Tibial nerve (tissue), 4 donors: ENCODE measurements around the gene CELSR1. TPM values are rescaled to one million over a fixed set of nuclear protein-coding genes. Genes with fewer than 3 reads are reported as not detected.

Source experiments
- DNase-seq, 2 donors: peaks; one replicate each; pipeline ENCODE4 v3.0.0-alpha.2; 2019; ENCODE audit warnings: low spot score in 2 of 2
- H3K27ac ChIP-seq, 4 donors: fragments of 200-600 bp; sonication (generic) in 3 of 4; one replicate each; pipeline ENCODE4 v1.5.1; 2017 to 2019; ENCODE audit warnings: mild to moderate bottlenecking in 1 of 4
- H3K27me3 ChIP-seq, 2 donors: fragments of 200-600 bp; sonication (generic) in 1 of 2; one replicate each; pipeline versions ENCODE4 v1.5.1 to v1.6.0; 2017 to 2019
- H3K36me3 ChIP-seq, 3 donors: fragments of 200-600 bp; sonication (generic); one replicate each; pipeline ENCODE4 v1.5.1; 2018 to 2019
- H3K4me1 ChIP-seq, 4 donors: fragments of 200-600 bp; sonication (generic) in 3 of 4; one replicate each; pipeline ENCODE4 v1.5.1; 2017 to 2019
- H3K4me3 ChIP-seq, 4 donors: fragments of 200-600 bp; sonication (generic) in 3 of 4; one replicate each; pipeline ENCODE4 v1.5.1; 2017 to 2019; ENCODE audit warnings: mild to moderate bottlenecking in 1 of 4, moderate library complexity in 1 of 4
- H3K9me3 ChIP-seq, 4 donors: fragments of 200-600 bp; sonication (generic) in 3 of 4; one replicate each; pipeline ENCODE4 v1.5.1; 2017 to 2019
- EP300 ChIP-seq, 2 donors: sonication (generic); formaldehyde crosslinking; IDR thresholded peaks; one replicate each; pipeline ENCODE4 v1.6.1; 2017; ENCODE audit warnings: antibody characterized with exemption in 2 of 2, mild to moderate bottlenecking in 1 of 2
- POLR2A ChIP-seq, 2 donors: fragments of 450-650 bp; IDR thresholded peaks; one replicate each; pipeline ENCODE4 v1.6.1; 2017; ENCODE audit warnings: antibody characterized with exemption in 2 of 2, mild to moderate bottlenecking in 2 of 2, moderate library complexity in 2 of 2
- whole genome bisulfite sequencing, 2 donors: methylation state at CpG; one replicate each; pipeline ENCODE4 v1.1.5; 2018; 5-methylcytosine and 5-hydroxymethylcytosine counted together
- total RNA-seq, 4 donors: library from RNA; depleted of rRNA; stranded (reverse); fragments of >200 nt; gene quantifications; one replicate each; pipeline ENCODE4 v1.1.0, GENCODE V29; 2016
- TF ChIP-seq, protein P1 (sequence below), 5 experiments: fragments of 200-600 bp in 3 of 5; fragments of 450-650 bp in 2 of 5; sonication (generic) in 3 of 5; IDR thresholded peaks; one replicate each; pipeline ENCODE4 v1.5.1; 2016 to 2019; ENCODE audit warnings: antibody characterized with exemption in 5 of 5, mild to moderate bottlenecking in 3 of 5, moderate library complexity in 2 of 5

CELSR1 gene
- total RNA-seq, 4 donors from 2014 or later, result 1.0 to 5.9 (median 2.6) TPM

DNA sequence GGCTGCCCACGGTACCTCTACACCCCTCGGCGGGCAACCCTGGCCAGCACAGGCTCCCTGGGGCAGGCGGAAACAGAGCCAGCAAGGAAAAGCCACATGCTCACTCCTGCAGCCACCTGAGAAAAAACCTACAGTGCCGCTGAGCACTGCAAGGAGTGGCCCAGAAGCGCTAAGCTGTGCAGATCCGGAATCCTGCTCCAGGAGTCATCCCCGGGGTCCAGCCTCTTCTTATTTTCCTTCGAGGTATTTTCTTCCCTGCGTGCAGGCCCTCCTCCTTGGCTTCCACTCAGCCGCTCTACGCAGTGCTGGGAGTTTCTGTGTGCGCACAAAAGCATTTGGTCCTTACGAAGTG, 120.9 kb downstream of the CELSR1 start:
- no peak overlapping the region for H3K27ac ChIP-seq

DNA sequence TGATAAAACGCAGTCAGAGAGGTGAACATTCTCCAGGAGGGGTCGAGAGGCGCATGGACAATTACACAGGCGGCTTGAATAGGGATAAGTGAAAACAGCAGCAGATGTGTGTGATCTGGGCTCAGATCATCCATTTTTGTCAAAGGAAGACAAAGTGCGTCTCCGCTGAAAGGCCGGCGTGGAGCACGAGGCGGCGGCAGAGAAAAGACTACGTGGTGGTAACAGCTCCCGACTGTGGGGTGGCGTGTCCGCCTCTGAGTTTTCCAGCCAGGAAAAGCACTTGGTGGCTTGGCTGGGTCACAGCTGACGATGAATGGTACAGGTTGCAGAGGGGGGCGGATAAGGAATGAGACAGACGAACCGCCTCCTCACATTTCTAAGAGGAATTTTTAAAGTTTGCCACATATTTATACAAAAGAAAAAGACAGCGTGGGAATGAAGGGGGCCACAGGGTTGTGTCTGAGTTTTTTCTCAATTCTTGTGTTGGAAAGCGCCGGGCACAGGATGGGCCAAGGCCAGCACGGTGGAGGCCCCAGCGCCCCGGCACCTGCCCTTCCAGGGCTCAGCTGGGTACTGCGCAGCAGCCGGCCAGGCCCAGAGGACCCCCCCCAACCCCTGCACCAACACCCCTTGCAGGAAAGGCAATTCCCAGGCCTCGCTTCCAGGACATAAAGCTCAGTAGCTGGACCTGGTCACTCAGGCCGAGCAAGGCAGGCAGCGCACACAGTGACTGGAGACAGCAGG, 121.5 kb downstream of the CELSR1 start:
- TF ChIP-seq POLR2A (IDR thresholded peaks at IDR 0.05) (no peak), EP300 (IDR thresholded peaks at IDR 0.05) (no peak)
- TF ChIP-seq, protein P1, sequence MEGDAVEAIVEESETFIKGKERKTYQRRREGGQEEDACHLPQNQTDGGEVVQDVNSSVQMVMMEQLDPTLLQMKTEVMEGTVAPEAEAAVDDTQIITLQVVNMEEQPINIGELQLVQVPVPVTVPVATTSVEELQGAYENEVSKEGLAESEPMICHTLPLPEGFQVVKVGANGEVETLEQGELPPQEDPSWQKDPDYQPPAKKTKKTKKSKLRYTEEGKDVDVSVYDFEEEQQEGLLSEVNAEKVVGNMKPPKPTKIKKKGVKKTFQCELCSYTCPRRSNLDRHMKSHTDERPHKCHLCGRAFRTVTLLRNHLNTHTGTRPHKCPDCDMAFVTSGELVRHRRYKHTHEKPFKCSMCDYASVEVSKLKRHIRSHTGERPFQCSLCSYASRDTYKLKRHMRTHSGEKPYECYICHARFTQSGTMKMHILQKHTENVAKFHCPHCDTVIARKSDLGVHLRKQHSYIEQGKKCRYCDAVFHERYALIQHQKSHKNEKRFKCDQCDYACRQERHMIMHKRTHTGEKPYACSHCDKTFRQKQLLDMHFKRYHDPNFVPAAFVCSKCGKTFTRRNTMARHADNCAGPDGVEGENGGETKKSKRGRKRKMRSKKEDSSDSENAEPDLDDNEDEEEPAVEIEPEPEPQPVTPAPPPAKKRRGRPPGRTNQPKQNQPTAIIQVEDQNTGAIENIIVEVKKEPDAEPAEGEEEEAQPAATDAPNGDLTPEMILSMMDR (IDR thresholded peaks at IDR 0.05), result no peak
- H3K27ac ChIP-seq, result no peak overlapping the region
- H3K4me3 ChIP-seq, result no peak overlapping the region
- H3K9me3 ChIP-seq, result no peaks in the 10 kb centered on the region
- no peaks in the 10 kb centered on the region for H3K27me3 ChIP-seq
- no peak for DNase-seq
- H3K36me3 ChIP-seq, result no peaks in the 10 kb centered on the region
- 72 to 76% methylated on average over 30 of the region's 30 CpGs for WGBS, 2 donors
- H3K4me1 ChIP-seq, result no peaks in the 10 kb centered on the region

More for the DNA sequence above, 120.9 kb downstream of the CELSR1 start:
- H3K9me3 ChIP-seq, result no peaks in the 10 kb centered on the region
- WGBS, 2 donors, result 68 to 85% methylated on average over 12 to 14 of the region's 14 CpGs
- DNase-seq, result no peak
- TF ChIP-seq, protein P1 (IDR thresholded peaks at IDR 0.05), result no peak
- no peak for TF ChIP-seq POLR2A (IDR thresholded peaks at IDR 0.05)
- TF ChIP-seq EP300 (IDR thresholded peaks at IDR 0.05), result no peak
- H3K4me3 ChIP-seq, result no peak overlapping the region
- H3K4me1 ChIP-seq, result no peaks in the 10 kb centered on the region
- H3K36me3 ChIP-seq, result no peaks in the 10 kb centered on the region
- H3K27me3 ChIP-seq, result no peaks in the 10 kb centered on the region

DNA sequence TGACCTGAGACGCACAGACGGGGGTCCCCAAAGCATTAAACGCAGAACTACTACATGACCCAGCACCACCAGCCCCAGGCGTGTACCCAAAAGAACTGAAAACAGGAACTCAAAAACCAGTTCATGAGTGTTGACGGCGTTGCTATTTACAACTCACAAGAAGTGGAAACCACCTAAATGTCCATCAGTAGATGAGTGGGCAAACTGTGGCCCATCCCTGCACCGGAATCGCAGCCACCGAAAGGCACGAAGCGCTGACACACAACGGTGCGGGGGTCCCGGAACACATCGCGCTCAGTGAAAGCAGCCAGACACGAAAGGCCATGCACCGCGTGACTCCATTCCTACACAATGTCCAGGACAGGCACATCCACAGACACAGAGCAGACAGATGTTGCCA, 122.7 kb downstream of the CELSR1 start:
- Histone ChIP-seq H3K36me3 (no peaks in the 10 kb centered on the region), H3K4me3 (no peak overlapping the region), H3K27ac (no peak overlapping the region), H3K9me3 (no peaks in the 10 kb centered on the region), H3K4me1 (no peaks in the 10 kb centered on the region), H3K27me3 (no peaks in the 10 kb centered on the region)
- WGBS, 2 donors, result 90 to 95% methylated on average over 19 of the region's 19 CpGs
- TF ChIP-seq, protein P1 (IDR thresholded peaks at IDR 0.05), result no peak
- no peak for DNase-seq

DNA sequence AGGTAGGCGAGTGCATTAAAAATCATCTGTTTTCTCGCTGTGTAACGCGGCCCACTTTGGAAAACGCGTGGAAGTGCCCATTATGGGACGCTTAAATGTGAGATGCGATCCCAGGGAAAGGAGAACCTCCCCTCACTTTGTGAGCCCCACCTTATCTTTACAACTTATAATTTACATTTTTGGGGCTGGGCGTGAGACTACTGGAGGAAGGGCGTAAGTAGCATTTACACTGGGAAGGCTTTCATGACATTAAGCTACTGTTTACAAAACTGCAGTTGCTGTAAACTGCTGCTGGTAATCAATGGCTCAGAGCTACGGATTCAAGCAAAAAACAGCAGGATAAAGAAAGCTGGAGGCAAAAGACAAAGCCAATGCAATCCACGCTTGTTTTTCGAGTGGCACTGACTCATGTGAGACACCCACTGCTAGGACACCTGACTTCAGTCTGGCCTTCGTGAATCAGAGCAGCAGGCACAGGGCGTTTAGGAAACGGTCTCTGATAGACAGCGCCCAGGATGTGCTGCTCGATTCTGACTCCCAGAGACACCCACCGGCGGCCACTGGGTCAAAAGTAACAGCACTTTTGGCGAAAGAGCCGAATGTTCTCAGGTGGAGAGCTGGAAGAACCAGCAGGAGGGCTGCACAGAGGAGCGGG, 123.6 kb downstream of the CELSR1 start:
- DNase-seq, result no peak
- Histone ChIP-seq H3K27ac (no peak overlapping the region), H3K36me3 (no peaks in the 10 kb centered on the region), H3K4me3 (no peak overlapping the region), H3K9me3 (no peaks in the 10 kb centered on the region), H3K27me3 (no peaks in the 10 kb centered on the region), H3K4me1 (no peaks in the 10 kb centered on the region)
- no peak for TF ChIP-seq POLR2A (IDR thresholded peaks at IDR 0.05)
- TF ChIP-seq, protein P1 (IDR thresholded peaks at IDR 0.05), result no peak
- TF ChIP-seq EP300 (IDR thresholded peaks at IDR 0.05), result no peak
- 66 to 68% methylated on average over 23 of the region's 23 CpGs for WGBS, 2 donors

DNA sequence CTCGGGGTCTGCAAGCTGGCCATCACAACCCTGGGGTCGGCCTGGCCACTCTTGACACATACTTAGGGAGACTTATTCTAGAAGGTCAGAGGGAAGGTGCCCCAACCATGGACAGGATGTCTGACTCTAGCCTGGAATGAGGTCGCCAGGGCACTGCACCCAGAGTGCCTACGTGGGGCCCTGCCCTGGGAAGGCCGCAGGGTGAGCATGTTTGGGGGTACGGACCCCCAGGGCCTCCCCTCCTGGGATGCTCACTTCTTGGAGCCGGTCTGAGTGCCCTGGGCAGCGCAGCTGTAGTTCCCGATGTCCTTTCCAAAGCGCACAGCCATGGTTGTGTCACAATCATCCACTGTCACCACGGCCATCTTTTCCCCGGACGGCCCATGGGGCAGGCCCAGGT, 126.1 kb downstream of the CELSR1 start:
- Histone ChIP-seq H3K27ac (no peak overlapping the region), H3K4me1 (no peaks in the 10 kb centered on the region), H3K36me3 (no peaks in the 10 kb centered on the region), H3K9me3 (no peaks in the 10 kb centered on the region), H3K27me3 (no peaks in the 10 kb centered on the region), H3K4me3 (no peak overlapping the region)
- 77 to 90% methylated on average over 6 to 12 of the region's 13 CpGs for WGBS, 2 donors
- TF ChIP-seq EP300 (IDR thresholded peaks at IDR 0.05), result no peak
- TF ChIP-seq POLR2A (IDR thresholded peaks at IDR 0.05), result no peak
- TF ChIP-seq, protein P1 (IDR thresholded peaks at IDR 0.05), result no peak
- DNase-seq, result no peak
